ENCODE measurements around the gene NYAP1. TPM values are rescaled to one million over a fixed set of nuclear protein-coding genes. Genes with fewer than 3 reads are reported as not detected.
"Not testable (repeated sequence)": the region's sequence is repeated elsewhere in the genome, so short reads cannot be mapped to it uniquely, and the experiment has no call there.

The NYAP1 gene
- total RNA-seq, 4 donors from 2014 or later = 0.51 to 1.1 (median 0.67) TPM

DNA sequence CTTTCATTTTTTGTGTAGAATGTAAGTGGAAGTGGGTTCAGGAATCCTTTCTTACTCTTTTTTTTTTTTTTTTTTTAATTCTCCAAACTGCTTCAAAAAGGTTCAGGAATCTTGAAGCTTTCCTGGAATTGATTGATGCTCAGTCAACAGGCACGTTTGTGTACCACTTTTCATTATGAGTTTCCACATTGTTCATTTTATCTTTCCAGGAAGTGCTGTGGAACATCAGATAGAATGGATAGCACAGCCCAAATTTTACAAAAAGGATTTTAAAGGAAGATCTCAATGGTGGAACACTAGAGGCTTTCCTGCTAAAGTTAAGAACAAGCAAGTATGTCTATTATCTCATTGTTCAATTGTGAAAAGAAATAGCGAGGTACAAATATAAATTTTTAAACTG lies 45.6 kb upstream of the NYAP1 start:
- peaks cover 15% of the 10 kb centered on the region for H3K36me3 ChIP-seq
- no peak overlapping the region for H3K27ac ChIP-seq
- DNase-seq (ENCODE audit: low spot score in 2 of 2) = no peak
- no peaks in the 10 kb centered on the region for H3K27me3 ChIP-seq
- no peaks in the 10 kb centered on the region for H3K9me3 ChIP-seq
- H3K4me3 ChIP-seq = no peak overlapping the region
- WGBS = 56% methylated on average over 2 of the region's 2 CpGs
- peaks cover 23% of the 10 kb centered on the region for H3K4me1 ChIP-seq
- TF ChIP-seq EP300 (IDR thresholded peaks at IDR 0.05) = no peak
- no peak for TF ChIP-seq POLR2AphosphoS5 (IDR thresholded peaks at IDR 0.05)
- TF ChIP-seq, protein P1, sequence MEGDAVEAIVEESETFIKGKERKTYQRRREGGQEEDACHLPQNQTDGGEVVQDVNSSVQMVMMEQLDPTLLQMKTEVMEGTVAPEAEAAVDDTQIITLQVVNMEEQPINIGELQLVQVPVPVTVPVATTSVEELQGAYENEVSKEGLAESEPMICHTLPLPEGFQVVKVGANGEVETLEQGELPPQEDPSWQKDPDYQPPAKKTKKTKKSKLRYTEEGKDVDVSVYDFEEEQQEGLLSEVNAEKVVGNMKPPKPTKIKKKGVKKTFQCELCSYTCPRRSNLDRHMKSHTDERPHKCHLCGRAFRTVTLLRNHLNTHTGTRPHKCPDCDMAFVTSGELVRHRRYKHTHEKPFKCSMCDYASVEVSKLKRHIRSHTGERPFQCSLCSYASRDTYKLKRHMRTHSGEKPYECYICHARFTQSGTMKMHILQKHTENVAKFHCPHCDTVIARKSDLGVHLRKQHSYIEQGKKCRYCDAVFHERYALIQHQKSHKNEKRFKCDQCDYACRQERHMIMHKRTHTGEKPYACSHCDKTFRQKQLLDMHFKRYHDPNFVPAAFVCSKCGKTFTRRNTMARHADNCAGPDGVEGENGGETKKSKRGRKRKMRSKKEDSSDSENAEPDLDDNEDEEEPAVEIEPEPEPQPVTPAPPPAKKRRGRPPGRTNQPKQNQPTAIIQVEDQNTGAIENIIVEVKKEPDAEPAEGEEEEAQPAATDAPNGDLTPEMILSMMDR (IDR thresholded peaks at IDR 0.05) = no peak
- TF ChIP-seq POLR2A (IDR thresholded peaks at IDR 0.05) = no peak

DNA sequence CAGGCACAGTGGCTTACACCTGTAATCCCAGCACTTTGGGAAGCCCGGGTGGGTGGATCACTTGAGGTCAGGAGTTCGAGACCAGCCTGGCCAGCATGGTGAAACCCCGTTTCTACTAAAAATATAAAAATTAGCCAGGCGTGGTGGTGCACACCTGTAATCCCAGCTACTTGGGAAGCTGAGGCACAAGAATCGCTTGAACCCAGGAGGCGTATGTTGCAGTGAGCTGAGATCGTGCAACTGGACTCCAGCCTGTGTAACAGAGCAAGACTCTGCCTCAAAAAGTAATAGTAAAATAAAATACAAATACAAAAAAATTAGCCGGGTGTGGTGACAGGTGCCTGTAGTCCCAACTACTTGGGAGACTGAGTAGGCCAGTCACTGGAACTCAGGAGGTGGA lies 45.0 kb upstream of the NYAP1 start:
- H3K27me3 ChIP-seq; H3K27ac ChIP-seq; DNase-seq (ENCODE audit: low spot score in 2 of 2); H3K36me3 ChIP-seq; H3K4me3 ChIP-seq; H3K9me3 ChIP-seq: not testable (repeated sequence)
- H3K4me1 ChIP-seq = peaks cover 22% of the 10 kb centered on the region
- WGBS = 94% methylated on average over 8 of the region's 8 CpGs

DNA sequence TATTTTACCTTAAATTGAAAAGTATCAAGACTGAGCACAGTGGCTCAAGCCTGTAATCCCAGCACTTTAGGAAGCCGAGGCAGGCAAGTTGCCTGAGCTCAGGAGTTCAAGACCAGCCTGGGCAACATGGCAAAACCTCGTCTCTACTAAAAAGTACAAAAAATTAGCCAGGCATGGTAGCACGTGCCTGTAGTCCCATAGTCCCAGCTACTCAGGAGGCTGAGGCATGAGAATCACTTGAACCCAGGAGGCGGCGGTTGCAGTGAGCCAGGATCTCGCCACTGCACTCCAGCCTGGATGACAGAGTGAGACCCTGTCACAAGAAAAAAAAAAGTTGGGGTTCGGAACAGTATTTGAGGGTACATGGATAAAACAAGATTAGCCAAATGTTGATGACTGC lies 44.5 kb upstream of the NYAP1 start:
- H3K27ac ChIP-seq = not testable (repeated sequence)
- peak; percentile 24 to 29 for DNase-seq (ENCODE audit: low spot score in 2 of 2)
- 81% methylated on average over 7 of the region's 7 CpGs for WGBS

DNA sequence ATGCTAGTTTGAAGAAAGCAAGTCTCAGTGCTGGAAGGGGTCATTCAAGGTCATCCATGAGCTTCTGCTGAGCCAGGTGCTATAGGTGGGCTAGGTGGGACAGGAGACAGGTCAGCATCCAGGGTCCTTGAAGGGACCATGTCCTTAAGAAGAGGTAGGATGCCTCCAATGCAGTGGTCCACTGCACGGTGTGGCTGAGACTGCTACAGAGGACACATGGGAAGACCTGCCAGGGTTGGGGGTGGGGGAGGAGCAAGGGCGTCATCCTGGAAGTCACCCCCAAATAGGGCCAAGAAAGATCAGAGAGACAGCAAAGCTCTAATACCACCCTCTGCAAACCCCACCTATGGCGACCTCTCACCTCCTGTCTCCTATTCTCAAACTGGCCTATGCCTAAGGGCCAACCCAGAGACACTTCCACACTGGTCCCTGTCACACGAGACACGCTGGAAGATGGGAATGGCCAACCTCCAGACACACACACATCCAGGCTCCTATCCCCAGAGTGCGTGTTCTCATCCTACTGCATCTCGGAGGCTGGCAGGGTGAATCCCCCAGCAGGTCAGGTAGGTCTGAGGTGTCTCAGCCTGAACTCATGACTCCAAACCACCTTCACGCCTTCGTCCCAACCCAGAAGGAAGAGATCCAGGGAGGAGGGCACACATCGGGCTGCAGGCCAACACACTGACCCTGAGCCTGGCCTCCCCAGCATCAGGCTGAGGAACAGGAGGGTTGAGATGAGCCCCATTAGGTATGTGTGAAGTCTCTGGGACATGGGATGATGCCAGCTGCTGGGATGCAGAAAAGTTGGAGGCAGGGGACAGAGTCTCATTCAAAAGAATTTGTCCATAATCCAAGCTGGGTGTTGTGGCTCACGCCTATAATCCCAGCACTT lies 41.8 kb upstream of the NYAP1 start:
- Histone ChIP-seq H3K4me1 (peaks cover 1% of the 10 kb centered on the region), H3K36me3 (no peaks in the 10 kb centered on the region), H3K4me3 (no peak overlapping the region), H3K27me3 (no peaks in the 10 kb centered on the region), H3K9me3 (no peaks in the 10 kb centered on the region), H3K27ac (no peak overlapping the region)
- no peak for TF ChIP-seq POLR2A (IDR thresholded peaks at IDR 0.05)
- no peak for TF ChIP-seq EP300 (IDR thresholded peaks at IDR 0.05)
- TF ChIP-seq POLR2AphosphoS5 (IDR thresholded peaks at IDR 0.05) = no peak
- TF ChIP-seq, protein P1 (IDR thresholded peaks at IDR 0.05) = no peak
- no peak for DNase-seq (ENCODE audit: low spot score in 2 of 2)
- 88% methylated on average over 9 of the region's 11 CpGs for WGBS

More for the DNA sequence above, 44.5 kb upstream of the NYAP1 start:
- peaks cover 19% of the 10 kb centered on the region for H3K4me1 ChIP-seq
- not testable (repeated sequence) for H3K27me3 ChIP-seq, H3K4me3 ChIP-seq, H3K36me3 ChIP-seq, H3K9me3 ChIP-seq

DNA sequence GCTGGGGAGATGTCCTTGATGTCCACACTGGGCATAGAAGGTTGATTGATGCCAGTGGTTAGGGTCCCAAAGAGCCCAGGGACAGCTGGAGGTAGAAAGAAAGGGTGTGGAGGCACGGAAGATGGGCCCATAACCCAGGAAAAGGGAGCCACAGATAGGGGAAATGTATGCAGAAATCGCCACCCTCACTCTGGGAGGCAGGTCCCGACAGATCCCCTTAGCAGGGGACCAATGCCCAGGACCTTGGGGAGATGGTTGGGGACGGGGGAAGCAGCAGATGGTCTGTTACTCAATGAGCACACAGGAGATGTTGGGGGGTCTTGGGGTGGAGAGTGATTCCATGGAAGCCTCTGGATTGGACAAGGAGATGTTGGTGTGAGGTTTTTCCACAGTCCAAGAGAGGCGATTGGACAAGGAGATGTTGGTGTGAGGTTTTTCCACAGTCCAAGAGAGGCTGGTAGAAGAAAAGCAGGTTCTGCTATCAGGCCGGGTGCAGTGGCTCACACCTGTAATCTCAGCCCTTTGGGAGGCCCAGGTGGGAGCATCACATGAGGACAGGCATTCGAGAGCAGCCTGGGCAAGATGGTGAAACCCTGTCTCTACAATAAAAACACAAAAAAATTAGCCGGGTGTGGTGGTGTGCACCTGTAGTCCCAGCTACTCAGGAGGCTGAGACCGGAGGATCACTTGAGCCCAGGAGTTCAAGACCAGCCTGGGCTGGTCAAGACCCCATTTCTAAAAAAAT lies 40.5 kb upstream of the NYAP1 start:
- TF ChIP-seq POLR2A (IDR thresholded peaks at IDR 0.05) = no peak
- TF ChIP-seq POLR2AphosphoS5 (IDR thresholded peaks at IDR 0.05) = no peak
- TF ChIP-seq, protein P1 (IDR thresholded peaks at IDR 0.05) = no peak
- no peak for TF ChIP-seq EP300 (IDR thresholded peaks at IDR 0.05)
- DNase-seq (ENCODE audit: low spot score in 2 of 2) = no peak
- no peak overlapping the region for H3K4me3 ChIP-seq
- no peak overlapping the region for H3K27ac ChIP-seq
- H3K27me3 ChIP-seq = no peaks in the 10 kb centered on the region
- H3K36me3 ChIP-seq = no peaks in the 10 kb centered on the region
- no peaks in the 10 kb centered on the region for H3K9me3 ChIP-seq
- 89% methylated on average over 9 of the region's 9 CpGs for WGBS
- H3K4me1 ChIP-seq = no peaks in the 10 kb centered on the region
